Vein endothelial cell (primary cell): ENCODE data around the gene CHKB. TPM values are rescaled to one million over a fixed set of nuclear protein-coding genes. Genes with fewer than 3 reads are reported as not detected.

Experiments
- total RNA-seq: library from RNA; depleted of rRNA; stranded (reverse); fragments of >200 nt; gene quantifications from 2 replicates; pipeline ENCODE4 v1.2.3, GENCODE V29; 2012

The CHKB gene, protein sequence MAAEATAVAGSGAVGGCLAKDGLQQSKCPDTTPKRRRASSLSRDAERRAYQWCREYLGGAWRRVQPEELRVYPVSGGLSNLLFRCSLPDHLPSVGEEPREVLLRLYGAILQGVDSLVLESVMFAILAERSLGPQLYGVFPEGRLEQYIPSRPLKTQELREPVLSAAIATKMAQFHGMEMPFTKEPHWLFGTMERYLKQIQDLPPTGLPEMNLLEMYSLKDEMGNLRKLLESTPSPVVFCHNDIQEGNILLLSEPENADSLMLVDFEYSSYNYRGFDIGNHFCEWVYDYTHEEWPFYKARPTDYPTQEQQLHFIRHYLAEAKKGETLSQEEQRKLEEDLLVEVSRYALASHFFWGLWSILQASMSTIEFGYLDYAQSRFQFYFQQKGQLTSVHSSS
- total RNA-seq, result 32.6 and 36.6 TPM in 2 replicates

DNA sequence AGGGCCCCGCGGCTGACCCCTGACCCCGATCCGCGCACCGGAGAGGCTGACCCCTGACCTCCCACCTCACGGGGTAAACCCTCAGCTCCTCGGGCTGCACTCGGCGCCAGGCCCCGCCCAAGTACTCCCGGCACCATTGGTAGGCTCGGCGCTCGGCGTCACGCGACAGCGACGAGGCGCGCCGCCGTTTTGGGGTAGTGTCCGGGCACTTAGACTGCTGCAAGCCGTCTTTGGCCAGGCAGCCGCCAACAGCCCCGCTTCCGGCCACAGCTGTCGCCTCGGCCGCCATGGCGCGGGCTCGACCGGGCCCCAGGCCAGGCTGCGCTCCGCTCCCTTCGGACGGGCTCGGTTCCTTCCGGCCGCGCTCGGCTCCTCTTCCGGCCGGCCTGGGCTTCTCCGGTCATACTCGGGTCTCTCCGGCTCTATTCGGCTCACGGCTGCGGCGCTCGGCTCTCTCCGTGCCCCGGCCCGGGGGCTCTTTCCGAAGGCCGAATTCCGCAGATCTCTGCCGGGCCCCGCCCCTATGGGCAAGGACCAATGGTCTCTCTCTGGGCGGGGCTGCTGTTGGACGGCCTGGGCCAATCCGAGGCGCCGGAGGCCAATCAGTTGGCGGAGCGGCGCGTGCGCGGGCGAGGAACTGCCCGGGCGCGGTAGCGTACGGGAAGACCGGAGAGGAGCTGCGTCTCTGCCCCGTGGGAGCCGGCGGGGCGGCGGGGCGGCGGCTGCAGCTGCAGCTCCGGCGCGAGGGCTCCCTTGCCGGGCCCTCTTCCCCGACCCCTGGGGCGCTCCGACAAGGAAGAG is at the start of gene CHKB:
CHKB (minus strand) TSS at position 357 of the 801 bp plus-strand sequence; CDS start at position 289, 68 bp downstream.

DNA sequence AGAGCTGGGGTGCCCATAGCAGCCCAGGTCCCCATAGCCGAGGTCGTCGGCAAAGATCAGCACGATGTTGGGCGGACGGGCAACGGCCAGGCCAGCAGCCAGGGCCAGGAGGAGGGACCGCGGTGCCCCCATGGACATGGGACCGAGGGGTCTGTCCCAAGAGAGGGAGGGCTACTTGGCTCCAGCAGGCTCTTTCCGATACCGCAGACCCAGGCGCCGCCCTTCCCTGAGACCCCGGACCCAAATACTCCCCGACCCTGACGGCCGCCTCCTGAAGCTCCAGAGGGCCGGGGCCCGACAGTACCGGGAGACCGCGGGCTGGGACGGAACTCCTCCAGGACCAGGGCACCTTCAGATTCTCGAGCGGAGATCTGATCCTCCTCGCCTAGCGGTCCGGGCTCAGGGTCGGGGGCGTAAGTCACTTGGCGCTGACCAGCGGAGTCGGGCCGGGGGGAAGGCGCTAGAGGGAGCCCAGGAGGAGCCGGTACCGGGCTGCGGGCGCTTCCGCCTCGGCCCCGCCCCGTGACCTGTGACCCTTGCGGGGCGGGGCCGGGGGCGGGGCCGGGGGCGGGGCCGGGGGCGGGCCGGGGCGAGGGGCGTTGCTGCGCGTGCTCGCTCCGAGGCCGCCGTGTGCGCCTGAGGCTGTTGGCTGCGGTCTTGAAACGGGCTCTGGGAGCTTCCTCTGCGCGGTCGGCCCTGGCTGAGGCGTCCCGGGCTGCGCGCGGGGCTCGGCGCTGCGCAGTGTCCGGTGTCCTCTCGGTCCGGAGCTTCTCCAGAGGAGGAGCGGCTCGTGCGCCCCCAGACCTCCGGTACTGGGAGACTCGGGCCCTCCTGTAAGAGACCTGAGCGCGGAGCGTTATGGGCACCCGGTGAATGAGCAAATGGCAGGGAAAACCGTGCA is 45.2 kb upstream of the CHKB start, which contains the start of gene ARSA:
ARSA (minus strand) TSS at position 511 of the 901 bp plus-strand sequence; CDS start at position 138, 373 bp downstream.

DNA sequence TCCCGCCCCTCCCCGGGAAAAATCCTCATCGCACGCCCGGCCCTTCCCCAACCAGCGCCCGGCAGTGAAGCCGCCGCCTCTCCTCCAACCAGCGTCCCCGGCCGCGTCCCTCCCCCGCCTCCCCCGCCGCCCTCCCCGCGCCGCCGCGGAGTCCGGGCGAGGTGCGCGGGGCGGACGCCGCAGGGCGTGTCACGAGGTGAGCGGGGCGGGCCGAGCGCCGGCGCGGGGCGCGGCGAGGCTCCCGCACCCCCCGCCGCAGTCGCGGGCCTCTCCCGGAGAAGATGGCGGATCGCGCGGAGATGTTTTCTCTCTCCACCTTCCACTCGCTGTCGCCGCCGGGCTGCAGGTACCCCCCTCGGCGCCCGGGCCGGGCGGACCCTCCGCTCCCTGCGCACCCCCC is 17.9 kb upstream of the CHKB start, which contains the start of gene MAPK8IP2:
MAPK8IP2 (plus strand) TSS at position 256 of the 400 bp plus-strand sequence; CDS start at position 282, 26 bp downstream.

DNA sequence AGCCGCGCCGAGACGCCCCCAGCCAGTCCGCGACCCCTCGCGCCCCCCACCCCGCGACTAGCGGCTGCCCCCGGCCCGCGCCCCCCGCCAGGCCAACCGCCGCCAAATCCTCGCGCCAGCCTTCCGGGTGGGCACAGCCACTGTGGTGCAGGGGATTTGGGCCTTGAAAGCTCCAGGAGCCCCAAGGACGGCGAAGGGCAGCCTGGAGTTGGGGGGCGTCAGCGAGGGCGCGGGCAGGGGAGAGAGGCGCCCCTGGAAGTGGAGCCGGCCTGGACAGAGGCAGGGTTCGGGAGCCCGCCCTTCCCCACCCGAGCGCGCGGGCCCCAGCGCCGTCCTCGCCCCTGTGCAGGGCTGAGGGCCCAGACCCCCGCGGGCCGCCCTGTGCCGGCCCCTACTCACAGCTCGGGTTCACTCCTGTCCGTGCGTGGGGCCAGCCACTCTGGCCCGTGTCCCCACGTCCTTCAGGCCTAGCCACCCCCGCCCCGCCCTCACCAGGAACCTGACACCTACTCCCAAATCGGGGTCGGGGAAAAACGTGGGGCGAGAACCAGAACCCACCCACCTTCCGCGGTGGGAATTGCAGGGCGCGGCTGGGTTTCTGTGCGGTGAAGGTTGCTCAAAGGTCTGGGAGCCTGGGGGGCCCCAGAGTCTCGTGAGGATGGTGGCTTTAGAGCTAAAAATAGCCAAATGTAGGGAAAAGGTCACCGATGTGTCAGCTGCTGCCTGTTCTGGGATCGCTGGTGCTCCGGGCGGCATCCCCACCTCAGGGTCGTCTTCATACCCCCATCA is 4.5 kb downstream of the CHKB start, which contains the start of gene CPT1B:
CPT1B (minus strand) TSS at position 441 of the 789 bp plus-strand sequence. CDS start 512 bp downstream, outside the sequence.

DNA sequence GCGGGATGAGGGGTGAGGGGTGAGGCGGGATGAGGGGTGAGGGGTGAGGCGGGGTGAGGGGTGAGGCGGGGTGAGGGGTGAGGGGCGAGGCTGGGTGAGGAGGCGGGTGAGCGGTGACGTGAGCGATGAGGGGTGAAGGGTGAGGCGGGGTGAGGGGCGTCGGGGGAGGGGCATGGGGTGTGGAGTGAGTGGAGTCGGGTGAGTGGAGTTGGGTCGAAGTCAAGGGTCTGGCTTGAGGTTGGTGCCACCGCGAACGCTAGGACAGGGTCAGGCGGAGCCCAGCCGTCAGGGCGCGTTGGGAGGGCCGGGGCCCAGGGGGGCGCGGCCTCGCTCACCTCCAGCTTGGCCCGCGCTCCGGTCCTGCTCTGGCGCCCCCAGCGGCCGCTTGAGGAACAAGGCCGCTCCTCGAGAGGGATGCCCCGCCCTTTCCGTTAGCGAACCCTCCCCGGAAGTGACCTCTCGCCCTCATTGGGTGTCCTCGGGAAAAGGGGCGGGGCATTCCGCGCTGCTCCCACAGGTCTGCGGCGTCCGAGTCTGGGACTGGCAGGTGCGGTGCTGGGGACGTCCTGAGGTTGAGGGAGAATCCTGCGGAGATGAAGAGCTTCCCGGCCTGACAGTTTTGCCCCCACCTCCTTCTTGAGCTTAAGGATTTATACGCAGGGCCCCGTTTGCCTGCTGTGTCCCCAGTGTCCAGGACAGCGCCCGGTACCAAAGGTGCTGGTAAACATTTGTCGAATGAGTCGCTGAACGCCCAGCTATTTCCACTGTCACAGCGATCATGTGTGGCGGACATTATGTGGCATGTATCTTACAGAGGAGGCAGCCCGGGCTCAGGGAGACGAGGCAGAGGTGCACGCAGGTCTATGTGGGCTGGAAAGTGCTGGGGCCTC is 19.9 kb downstream of the CHKB start, which contains the start of gene SYCE3:
SYCE3 (minus strand) TSS at position 397 of the 890 bp plus-strand sequence. CDS start 6,514 bp downstream, outside the sequence.

DNA sequence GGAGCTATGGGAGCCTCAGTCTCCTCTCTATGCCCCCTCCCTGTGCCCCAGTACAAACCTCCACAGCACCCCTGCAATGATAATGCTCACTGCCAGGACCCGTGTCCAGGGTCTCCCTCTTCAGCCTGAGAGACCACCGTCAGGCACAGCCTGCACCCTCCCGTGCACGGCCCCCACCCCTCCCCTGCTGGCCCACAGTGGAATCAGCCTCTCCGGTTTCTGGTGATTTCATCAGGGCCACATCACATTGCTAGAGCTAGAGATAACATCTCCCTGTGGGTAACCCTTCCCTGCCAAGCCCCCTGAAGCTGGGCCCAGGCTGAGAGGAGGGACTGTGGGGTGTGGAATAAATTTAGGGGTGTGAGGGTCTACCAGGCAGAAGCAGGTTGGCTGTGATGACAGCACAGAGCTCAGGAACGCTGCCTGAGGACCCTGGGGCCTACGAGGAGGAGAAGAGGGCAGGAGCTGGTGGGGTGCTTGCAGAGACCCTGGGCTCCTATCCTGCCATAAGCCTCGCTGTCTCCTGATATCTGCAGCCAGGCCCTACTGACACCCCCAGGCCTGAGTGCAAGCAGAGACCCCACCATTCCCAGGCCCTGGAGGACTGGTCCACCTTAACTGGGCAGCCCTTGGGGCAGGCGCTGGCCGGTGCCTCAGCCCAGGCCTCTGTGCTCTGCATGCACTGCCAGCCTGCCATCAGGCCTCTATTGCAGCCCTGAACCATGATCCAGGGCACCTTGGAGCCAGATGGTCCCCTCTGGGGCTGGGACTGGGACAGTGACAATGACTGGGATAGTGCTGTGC is 36.9 kb downstream of the CHKB start, which contains the start of gene KLHDC7B:
KLHDC7B (plus strand) TSS at position 378 of the 804 bp plus-strand sequence; CDS start at position 723, 345 bp downstream.

GRCh38 chr22:50529897-50530579 is 52.6 kb downstream of the CHKB start, which contains the start of gene TYMP:
TYMP (minus strand) TSS chr22:50530012; CDS start chr22:50529709, 303 bp downstream.

Other genes with a start within 250 kb of the CHKB start
- gene PPP6R2, start 239.5 kb downstream of the CHKB start, total RNA-seq, result 59.3 and 77.4 TPM in 2 replicates
- gene SBF1, start 107.8 kb downstream of the CHKB start, total RNA-seq, result 50.7 and 68.9 TPM in 2 replicates
- gene ADM2, start 101.3 kb downstream of the CHKB start, total RNA-seq, result 0.48 and 0.65 TPM in 2 replicates
- not detected in 2 replicates for gene MIOX, start 96.0 kb downstream of the CHKB start, total RNA-seq
- 43.1 and 52.6 TPM in 2 replicates for gene LMF2, start 75.1 kb downstream of the CHKB start, total RNA-seq
- 27.8 and 31.7 TPM in 2 replicates for gene NCAPH2, start 74.6 kb downstream of the CHKB start, total RNA-seq
- gene SCO2, start 57.3 kb downstream of the CHKB start, total RNA-seq, result 2.9 and 3.2 TPM in 2 replicates
- 5.5 and 9.5 TPM in 2 replicates for gene TYMP, start 52.8 kb downstream of the CHKB start, total RNA-seq
- gene KLHDC7B, start 37.0 kb downstream of the CHKB start, total RNA-seq, result under 0.01 TPM in 1 of 2 replicates, not detected in the other
- not detected in 2 replicates for gene SYCE3, start 19.9 kb downstream of the CHKB start, total RNA-seq
- 2.0 and 2.5 TPM in 2 replicates for gene CPT1B, start 4.4 kb downstream of the CHKB start, total RNA-seq
- 0.10 and 0.33 TPM in 2 replicates for gene MAPK8IP2, start 17.9 kb upstream of the CHKB start, total RNA-seq
- 20.8 and 41.5 TPM in 2 replicates for gene ARSA, start 45.3 kb upstream of the CHKB start, total RNA-seq
- 29.8 and 43.8 TPM in 2 replicates for gene SHANK3, start 90.0 kb upstream of the CHKB start, total RNA-seq
- gene ACR, start 155.4 kb upstream of the CHKB start, total RNA-seq, result 0.38 and 1.3 TPM in 2 replicates
- 13.5 and 16.0 TPM in 2 replicates for gene RABL2B, start 200.8 kb upstream of the CHKB start, total RNA-seq